Activated T-helper 9 cell treated with anti-CD3 and anti-CD28 coated beads, Interleukin-2, amount 50 U/mL, for 16 hours (primary cell): ENCODE results near the gene MSH4.
"Not testable (repeated sequence)": the region's sequence is repeated elsewhere in the genome, so short reads cannot be mapped to it uniquely, and the experiment has no call there.

ENCODE experiments used
- DNase-seq: peaks from one replicate; pipeline ENCODE4 v3.0.0-alpha.2; 2020; ENCODE audit warnings: low read depth

Gene MSH4

DNA sequence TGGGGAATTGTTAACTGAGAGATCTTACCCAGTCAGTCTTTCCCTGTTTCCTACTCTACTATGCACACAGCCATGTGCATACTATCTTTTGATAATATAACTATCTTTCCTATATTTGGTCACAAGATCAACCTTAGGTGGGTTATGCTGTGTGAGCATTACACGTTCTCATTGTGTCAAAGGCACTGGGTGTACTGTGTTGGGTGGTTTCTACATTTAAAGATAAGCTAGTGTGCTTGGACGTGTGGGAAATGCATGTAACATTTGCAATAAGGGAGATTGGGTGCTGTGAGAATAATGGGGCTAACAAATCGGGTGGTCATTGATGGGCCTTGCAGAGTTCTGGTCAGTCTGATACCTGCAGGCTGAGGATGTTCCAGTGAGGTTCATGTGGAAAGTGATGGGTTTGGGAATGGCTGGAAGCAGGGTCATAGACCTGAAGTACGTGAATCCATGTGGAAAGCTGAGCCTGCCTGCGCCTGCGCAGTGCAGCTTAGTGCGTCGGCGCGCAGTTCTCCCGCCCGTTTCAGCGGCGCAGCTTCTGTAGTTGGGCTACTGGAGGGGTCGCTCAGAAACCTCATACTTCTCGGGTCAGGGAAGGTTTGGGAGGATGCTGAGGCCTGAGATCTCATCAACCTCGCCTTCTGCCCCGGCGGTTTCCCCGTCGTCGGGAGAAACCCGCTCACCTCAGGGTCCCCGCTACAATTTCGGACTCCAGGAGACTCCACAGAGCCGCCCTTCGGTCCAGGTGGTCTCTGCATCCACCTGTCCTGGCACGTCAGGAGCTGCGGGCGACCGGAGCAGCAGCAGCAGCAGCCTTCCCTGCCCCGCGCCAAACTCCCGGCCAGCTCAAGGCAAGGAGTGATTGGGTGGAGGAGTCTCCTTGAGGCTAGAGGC lies at the start of gene MSH4:
TSS of gene MSH4 (plus strand) at position 507 of the 897 bp plus-strand sequence. CDS start at position 611, 104 bp downstream.
- no peak for DNase-seq

DNA sequence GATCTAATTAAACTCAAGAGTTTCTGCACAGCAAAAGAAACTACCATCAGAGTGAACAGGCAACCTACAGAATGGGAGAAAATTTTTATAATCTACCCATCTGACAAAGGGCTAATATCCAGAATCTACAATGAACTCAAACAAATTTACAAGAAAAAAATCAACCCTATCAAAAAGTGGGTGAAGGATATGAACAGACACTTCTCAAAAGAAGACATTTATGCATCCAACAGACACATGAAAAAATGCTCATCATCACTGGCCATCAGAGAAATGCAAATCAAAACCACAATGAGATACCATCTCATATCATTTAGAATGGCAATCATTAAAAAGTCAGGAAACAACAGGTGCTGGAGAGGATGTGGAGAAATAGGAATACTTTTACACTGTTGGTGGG lies 39.5 kb upstream of the MSH4 start:
- not testable (repeated sequence) for DNase-seq

DNA sequence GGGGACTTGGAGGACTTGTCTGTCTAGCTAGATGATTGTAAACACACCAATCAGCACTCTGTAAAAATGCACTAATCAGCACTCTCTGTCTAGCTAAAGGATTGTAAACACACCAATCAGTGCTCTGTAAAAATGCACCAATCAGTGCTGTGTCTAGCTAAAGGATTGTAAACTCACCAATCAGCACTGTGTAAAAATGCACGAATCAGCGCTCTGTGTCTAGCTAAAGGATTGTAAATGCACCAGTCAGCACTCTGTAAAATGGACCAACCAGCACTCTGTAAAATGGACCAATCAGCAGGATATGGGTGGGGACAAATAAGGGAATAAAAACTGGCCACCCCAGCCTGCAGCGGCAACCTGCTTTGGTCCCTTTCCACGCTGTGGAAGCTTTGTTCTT lies 38.1 kb upstream of the MSH4 start:
- not testable (repeated sequence) for DNase-seq

DNA sequence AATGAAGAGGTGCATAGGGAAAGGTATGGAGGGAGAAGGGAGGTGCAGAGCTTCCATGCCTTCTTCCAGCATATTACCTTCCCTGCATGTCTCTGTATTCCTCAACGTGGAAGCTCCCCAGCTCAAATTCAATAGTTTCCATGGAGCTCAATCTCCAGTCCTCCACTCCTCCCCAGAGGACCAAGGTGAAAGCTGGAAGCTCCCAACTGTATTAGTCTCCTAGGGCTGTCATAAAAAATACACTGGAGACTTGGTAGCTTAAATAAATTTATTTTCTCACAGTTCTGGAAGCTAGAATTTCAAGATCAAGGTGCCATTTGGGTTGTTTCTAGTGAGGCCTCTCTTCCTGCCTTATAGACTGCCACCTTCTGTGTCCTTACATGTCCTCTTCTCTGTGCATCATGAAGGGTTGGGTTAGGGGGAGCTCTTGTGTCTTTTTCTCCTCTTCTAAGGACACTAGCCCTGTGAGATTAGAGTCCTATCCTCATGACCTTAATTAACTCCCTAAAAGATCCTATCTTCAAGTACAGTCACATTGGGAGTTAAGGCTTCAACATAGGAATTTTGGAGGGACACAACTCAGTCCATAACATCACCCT lies 32.5 kb upstream of the MSH4 start:
- no peak for DNase-seq

DNA sequence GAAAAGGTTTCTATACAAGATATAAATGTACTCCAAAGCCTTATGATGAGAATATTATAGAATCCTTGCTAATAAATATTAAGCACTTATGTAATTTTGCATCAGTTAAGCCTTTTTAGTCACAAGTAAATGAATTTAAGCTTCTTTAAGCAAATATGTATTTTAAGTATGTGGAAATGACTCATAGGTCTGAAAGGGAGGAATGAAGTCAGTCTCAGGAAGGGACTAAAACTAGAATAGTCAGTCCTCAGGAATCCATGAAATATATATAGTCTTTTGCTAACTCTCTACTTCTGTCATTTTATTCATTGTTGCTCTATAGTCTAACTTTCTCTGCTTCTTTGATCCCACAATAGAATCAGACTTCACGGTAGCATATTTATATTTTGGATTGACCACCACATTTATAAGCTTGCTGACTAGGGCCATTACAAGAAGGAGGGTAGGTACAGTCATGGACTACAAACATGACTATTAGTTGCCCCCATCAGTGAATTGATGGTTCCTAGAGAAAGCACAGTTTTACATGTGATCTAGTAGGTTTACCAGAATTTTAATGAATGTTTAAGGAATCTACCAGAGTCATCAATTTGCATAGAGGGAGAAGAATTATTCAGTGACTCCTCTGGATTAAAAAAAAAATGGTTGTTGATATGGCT lies 30.9 kb upstream of the MSH4 start:
- DNase-seq, result no peak

DNA sequence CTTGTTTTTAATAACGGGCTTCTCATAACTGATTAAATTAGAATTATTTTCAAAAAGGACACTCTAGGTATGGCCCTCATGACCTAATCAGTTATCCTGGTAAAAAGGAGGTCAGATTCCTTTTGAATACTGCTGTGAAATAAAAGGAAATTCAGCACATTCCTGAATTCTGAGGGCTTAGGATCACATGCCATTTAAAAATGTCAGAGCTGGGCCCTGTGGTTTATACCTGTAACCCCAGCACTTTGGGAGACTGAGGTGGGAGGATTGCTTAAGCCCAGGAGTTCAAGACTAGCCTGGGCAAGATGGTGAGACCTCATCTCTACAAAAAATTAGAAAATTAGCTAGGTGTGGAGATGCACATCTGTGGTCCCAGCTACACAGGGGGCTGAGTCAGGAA lies 28.7 kb upstream of the MSH4 start:
- no peak for DNase-seq

DNA sequence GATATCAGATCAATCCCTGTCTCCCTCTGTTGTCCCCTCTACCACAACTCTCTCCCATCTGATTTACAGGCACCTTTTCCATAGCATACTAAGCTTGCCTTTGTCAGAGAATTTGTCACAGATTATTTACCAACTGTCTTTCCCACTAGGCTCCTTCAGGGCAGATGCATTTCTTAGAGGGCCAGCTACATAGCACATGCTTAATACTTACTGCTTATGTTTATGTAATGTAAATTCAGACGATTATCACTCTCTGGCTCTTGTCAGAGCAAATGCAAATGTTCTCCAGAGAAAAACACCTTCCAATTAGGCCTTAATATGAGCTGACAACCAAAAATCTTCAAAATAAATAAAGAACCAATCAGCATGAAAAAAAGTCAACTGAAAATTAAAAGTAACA lies 25.9 kb upstream of the MSH4 start:
- no peak for DNase-seq

DNA sequence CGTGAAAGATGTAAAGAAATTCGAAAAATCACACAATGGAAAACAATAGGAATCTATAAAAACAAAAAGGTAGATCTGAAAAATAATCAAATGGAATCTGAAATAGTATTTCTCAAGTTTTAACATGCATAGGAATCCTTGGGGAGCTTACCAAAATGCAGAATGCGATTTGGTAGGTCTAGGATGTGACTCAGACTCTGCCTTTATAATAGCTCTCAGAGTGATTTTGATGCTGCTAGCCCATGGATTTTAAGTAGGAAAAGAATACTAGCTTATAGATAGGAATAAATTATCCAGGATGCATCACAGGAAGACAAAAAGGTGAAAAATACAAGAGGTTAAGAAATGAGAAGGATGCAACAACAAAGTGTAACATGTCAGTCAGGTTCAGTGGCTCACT lies 24.7 kb upstream of the MSH4 start:
- DNase-seq, result no peak

DNA sequence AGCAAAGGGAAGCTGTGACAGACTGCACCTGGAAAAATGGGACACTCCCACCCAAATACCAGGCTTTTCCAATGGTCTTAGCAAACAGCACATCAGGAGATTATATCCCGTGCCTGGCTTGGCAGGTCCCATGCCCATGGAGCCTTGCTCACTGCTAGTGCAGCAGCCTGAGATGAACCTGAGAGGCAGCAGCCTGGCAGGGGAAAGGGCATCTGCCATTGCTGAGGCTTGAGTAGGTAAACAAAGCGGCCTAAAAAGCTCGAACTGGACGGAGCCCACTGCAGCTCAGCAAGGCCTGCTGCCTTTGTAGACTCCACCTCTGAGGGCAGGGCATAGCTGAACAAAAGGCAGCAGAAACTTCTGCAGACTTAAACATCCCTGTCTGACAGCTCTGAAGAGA lies 18.9 kb upstream of the MSH4 start:
- not testable (repeated sequence) for DNase-seq

DNA sequence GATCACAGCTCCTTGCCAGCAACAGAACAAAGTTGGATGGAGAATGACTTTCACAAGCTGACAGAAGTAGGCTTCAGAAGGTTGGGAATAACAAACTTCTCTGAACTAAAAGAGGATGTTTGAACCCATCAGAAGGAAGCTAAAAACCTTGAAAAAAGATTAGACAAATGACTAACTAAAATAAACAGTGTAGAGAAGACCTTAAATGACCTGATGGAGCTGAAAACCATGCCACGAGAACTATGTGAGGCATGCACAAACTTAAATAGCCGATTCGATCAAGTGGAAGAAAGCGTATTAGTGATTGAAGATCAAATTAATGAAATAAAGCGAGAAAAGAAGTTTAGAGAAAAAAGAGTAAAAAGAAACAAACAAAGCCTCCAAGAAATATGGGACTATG lies 18.0 kb upstream of the MSH4 start:
- DNase-seq, result not testable (repeated sequence)

DNA sequence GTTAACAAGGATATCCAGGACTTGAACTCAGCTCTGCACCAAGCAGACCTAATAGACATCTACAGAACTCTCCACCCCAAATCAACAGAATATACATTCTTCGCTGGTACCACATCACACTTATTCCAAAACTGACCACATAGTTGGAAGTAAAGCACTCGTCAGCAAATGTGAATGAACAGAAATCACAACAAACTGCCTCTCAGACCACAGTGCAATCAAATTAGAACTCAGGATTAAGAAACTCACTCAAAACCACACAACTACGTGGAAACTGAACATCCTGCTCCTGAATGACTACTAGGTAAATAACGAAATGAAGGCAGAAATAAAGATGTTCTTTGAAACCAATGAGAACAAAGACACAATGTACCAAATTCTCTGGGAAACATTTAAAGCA lies 16.5 kb upstream of the MSH4 start:
- not testable (repeated sequence) for DNase-seq

DNA sequence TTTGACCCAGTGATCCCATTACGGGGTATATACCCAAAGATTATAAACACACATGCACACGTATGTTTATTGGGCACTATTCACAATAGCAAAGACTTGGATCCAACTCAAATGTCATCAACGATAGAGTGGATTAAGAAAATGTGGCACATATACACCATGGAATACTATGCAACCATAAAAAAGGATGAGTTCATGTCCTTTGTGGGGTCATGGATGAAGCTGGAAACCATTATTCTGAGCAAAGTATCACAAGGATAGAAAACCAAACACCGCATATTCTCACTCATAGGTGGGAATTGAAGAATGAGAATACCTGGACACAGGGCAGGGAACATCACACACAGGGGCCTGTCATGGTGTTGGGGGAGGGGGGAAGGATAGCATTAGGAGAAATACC lies 12.8 kb upstream of the MSH4 start:
- DNase-seq, result not testable (repeated sequence)

DNA sequence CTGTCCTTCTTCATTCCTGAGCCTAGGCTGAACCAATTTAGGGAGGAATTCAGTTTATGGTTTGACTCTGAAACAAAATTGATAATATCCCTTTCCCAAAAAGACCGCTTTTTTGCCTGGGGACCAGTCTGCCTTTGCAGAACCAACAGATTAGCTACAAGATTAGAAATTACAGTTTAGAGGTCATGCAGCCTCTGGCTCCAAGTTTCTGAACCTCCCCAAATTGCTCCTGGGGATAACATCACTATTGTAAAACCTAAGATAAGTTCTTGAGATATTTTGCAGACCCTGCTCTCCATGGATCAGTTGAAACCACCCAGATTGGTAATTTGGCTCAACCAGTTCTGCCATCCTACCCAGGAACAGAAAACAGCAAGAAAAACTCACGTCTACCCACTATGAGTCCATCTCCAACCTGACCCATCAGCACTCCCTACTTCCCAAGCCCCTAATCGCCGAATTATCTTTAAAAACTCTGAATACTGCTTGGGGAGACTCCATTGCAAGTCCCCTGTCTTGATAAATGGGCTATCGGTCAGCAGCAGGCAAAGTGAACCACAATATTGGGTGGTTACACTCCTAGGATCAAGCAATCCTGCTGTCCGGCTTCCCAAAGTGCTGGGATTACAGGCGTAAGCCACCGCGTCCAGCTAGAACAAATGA lies 11.2 kb upstream of the MSH4 start:
- DNase-seq, result no peak

DNA sequence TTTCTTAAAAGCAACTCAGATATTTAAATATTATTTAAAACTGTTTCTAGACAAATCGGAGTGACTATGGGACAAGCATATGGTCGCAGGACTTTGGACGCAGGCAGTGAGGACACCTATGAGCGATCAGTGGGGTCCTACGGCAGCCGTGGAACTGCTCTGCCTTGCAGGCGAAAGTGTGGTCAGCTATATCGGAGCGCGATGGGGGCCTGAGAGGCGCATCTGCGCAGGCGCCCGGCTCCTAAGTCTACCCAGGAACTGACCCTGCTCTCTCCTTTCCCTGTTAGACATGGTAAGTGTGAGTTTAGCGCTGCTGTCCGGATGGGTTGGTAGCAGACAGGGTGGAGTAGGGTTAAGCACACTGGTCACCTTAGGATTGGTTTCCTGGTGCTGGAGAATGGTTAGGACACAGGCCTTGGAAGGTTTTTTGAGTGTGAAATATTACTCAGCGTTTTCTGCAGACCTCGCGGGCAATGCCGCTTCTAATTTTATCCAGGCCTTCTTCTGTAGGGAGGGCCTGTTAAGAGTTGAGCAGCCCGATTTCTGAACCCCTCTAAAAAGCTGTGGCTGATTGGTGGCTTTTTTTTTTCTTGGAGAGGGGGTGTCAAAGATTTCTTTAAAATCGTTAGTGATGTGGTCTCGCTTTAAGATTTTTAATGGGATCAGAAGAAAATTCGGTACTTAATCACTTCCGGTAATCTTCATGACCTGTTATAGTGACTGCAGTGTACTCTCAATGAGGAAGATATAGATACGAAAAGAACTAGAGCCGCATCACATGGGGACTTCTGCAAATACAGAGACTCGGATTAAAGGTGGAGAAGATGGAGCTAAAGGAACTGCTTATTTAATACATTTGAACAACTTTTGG lies 10.5 kb upstream of the MSH4 start, which contains the start of gene RABGGTB:
TSS of gene RABGGTB (plus strand) at position 274 of the 871 bp plus-strand sequence. CDS start at position 290, 16 bp downstream.
- peak; percentile 89 for DNase-seq

DNA sequence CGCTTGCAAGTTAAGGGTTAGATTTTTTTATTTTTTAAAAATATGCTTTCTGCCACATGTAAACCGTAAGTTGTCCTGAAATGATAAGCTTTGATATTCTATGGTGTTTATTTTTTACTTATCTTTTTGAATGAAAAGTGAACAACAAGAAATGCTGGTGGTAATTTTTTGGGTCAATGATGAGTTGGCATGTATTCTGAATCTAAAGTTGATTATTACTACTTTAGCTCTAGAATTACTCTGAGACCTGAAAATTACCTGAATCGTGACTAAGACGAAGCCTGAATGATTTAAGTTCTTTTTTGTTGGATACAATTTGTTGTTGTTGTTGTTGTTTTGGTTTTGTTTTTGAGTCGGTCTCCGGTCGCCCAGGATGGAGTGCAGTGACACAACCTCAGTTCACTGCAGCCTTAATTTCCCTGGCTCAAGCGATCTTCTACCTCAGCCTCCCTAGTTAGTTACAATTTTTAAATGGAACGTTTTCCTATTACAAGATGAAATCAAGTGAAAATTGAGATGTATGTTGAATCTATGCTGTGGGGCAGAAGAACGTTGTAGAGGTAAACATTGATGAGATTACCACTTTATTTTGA lies 9.7 kb upstream of the MSH4 start:
- DNase-seq, result no peak

DNA sequence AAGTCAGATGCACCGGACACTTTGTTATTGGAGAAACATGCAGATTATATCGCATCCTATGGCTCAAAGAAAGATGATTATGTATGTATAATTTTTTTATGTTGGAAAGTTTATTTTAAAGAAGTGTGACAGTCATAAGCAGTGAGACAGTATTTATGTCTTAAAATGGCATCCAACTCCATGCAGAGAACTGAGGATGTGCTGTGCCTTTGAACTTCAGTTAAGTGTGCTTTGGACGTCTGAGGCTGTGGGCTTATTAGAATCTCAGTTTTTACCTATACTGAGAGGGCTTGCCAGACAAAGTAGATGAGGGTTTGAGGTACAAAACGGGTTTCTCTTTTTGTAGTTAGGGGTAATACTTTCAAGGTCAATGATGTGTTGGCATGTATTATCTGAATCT lies 9.2 kb upstream of the MSH4 start:
- no peak for DNase-seq

DNA sequence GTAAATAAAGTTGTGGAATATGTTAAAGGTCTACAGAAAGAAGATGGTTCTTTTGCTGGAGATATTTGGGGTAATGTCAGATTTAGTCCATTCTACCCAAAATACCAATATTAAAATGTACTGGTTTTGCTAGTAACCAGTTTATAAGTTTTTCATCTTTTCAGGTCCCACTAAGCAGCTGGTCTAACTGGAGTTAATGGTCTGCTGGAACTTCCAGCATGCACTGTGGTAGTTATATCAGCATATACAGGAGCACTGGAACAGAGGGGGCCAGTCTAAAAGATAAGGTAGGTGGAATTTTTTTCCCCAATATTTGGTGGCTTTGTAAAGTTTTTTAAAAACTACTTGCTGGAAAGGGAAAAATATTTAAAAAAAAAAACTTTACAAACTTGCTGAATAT lies 6.7 kb upstream of the MSH4 start:
- DNase-seq, result no peak

DNA sequence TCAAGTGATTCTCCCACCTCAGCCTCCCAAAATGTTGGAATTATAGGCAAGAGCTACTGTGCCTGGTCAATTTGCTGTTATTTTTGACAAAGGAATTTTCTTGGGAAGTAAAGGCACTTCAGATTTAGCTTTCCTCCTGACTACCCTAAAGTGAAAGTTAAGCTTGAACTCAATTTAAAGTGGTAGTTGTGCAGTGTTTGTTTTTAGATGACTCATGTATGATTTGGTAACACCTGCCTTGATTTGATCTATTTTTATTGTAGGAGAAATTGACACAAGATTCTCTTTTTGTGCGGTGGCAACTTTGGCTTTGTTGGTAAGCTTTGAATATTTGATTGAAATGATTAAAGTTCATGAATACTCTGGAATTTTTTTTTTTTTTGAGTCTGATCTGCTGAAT lies 5.7 kb upstream of the MSH4 start:
- DNase-seq, result no peak

DNA sequence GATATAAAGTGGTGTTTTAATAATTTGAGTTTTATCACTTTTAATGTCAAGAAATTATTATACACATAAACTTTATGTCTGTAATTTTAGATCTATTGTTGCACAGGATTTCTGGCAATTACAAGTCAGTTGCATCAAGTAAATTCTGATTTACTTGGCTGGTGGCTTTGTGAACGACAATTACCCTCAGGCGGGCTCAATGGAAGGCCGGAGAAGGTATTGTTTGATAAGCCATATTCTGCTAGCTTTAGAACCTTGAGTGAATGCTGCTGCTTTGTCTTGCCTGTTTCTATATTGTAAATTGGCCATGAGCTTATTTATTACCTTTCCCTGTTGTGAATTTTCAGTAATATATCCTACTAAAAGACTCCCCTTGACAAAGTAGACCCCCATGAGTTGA lies 4.6 kb upstream of the MSH4 start:
- no peak for DNase-seq

DNA sequence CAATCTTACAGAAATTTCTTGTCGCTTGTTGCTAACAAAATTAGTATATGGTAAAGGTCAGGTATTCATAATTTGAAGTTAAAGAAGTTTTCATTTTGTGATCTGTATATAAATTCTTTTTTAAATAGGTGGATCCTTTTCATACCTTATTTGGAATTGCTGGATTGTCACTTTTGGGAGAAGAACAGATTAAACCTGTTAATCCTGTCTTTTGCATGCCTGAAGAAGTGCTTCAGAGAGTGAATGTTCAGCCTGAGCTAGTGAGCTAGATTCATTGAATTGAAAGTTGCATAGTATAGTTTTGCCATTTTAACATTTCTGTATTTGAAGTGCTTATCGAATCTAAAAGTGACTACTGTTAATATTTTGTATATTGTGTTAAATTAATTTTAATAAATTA lies 2.3 kb upstream of the MSH4 start:
- no peak for DNase-seq

DNA sequence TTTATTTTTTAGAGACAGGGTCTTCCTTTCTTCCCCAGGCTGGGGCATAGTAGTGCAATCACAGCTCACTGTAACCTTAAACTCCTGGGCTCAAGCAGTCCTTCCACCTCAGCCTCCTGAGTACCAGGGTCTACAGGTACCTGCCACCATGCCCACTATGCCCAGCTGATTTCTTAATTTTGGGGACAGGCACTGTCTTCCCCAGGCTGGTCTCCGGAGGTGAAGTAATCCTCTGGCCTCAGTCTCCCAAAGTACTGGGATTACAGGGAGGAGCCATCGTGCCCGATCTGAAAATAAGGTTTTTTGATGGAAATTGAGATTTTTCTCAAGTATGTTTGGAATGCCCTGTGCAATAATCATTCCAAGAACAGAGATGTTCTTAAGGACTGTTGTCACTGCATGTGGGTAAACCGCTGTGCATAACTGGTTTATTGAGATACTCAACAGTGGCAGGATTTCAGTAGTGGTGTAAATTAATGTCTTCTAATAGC lies 934 bp upstream of the MSH4 start:
- DNase-seq, result no peak
